ENCODE results near the gene TLR3. TPM values are rescaled to one million over a fixed set of nuclear protein-coding genes. Genes with fewer than 3 reads are reported as not detected.
"Not testable (repeated sequence)": the region's sequence is repeated elsewhere in the genome, so short reads cannot be mapped to it uniquely, and the experiment has no call there.

The TLR3 gene
- 1.4 TPM for polyA plus RNA-seq (ENCODE audit: insufficient read length)

DNA sequence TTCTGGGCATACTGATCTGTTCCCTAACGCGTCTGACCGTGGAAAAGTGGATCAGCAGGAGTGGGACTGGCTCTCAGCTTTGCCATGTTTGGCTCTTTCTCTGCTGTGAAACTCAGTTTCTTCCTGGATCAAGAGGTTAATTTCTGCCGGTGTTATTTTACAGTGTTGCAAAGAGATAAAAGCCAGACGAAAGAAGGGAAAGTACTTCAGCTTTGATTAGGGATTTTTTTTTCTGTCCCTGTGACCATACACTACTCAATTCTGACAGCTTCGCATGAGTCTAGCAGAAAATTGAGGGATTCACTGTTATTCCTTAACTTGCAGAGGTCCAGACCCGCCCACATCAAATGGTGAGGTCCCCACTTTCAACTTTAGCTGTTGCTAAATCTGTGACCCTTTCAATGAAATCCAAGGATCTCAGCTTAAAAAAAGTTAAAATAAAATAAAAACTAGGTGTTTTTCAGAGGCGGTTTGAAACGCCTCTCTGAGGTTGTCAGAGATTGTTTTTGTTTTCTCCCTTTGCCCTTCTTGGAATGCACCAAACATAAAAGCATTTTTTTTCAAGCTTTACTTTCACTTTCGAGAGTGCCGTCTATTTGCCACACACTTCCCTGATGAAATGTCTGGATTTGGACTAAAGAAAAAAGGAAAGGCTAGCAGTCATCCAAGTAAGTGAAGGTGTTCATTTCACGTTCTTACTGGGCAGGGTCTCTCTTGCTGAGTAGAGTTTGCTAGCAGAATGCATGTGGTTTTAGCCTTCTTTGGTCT, at the start of gene TLR3:
TSS of gene TLR3 (plus strand) at position 576 of the 768 bp plus-strand sequence. CDS start 7,464 bp downstream, outside the sequence.
- DNase-seq (ENCODE audit: low read depth) = no peak

DNA sequence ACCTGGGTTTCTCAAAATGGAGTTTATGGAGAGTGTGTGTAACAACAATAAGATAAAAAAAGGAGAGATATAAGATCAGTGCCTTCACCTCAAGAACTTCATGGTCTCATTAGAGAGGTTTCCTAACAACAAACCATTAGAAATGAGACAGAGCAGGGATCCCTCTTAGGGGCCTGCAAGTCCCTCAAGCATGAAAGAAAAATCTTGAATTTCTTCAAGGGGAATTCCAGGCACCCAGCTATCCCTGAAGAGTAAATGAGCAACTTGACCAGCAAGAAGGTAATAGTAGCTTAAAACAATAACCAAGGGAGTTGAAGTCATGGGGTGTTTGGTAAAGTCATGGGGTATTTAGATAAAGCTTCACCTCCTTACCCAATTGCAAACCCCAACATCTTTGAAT, 49.7 kb upstream of the TLR3 start:
- DNase-seq (ENCODE audit: low read depth) = no peak

DNA sequence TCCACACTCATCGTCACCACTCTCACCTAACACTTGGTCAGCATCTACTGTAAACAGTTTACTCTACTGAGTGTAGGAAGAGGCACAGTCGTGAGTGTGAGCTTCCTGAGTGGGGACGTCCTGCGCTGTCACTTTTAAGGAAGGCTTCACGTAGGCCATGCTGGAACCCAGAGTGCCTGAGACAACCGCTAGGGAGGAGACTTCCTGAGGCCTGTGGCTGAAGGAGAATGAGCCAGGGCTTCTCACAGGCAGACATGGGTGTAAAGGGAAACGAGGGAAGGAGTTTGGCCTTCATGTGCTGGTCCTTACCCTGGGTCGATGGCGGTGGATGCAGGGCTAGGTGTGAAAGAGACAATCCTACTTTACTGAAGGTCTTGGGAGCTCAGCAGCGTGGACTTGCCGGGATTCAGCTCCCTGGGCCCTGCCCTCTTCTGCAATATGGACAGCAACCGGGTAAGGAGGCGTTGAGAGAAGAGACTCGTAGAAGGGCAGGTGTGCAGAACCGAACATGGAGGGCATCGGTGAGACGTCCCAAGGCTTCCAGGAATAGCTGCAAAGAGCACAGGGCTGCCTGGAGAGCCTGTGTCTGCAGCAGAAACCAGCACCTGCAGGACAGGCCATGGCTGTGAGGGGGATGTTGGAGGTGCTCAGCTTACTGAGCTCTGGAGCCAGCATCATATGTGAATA, 48.7 kb upstream of the TLR3 start:
- DNase-seq (ENCODE audit: low read depth) = no peak

DNA sequence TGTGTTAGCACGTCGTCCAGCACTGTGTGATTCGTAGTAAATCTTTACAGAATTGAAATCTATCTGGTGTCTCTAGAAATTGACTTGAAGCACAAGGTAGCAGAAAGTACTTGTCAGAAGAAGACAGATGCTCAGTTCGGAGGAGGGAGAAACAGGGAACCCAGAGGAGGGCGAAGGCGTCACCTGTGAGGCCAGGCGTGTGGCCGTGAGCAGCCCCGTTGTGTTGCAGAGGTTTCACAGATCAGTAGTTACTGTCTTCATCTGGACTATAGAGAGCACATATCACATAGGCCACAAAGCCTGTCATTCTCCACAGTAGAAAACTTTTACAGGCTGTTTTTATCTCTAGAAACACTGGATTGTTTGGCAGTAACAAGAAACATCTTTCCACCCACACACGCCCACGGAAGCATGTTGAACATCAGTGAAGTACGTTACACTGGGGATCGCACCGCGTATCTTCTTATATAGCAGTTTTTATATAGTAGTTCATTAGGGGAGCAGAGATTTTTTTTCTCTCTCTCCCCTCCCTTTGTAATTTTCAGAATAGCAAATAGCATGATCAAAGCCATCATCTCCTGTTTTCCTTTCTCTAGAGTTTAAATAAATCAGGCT, 48.1 kb upstream of the TLR3 start:
- DNase-seq (ENCODE audit: low read depth) = no peak

DNA sequence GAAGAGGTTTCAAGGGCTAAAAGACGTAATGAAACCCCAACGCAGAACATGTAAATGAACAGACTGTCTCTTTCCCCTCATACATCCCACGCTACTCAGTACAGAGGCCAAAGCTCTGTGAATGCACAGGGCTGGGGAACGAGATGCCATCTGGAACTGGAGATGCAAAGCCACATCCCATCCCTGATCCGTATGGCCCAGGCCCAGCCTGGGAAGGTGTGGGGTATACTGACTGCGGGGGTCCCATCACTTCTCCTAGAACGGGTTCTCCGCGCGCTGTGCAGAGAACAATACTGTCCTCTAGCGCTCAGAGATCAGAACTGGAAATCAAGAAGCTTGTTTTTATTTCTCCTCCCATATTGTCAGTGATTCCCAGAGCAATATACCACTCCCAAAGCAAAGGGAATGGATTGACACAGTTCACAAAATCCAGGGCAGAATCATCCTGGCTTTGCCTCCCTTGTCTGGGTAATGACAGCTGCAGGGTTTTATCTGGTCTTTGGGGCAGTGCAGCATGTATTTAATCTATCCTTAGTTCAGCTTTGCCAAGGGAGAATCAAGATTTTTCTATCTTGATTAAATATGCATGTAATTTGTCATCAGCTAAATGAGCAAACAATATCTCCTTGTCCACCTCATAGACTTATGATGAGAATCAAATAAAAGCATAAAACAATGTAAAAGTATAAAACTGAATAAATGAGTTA, 47.3 kb upstream of the TLR3 start:
- no peak for DNase-seq (ENCODE audit: low read depth)

DNA sequence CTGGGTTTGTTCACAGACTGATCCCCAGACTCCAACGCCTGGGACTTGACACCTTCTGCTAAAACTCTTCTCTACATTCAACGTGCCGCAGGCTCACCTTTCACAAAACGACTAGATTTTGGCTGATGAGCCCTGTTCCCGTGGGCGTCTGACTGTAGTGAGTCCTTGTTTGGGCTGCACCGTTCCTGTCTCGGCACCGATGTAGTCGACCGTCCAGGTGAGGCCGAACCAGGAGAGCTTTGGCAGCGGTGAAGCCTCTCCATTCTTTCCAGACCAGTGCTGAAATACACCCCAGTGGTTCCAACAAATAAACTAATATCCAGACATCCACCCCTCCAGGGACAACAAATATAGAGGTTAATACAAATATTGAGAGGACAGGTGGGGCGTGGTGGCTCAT, 45.0 kb upstream of the TLR3 start:
- no peak for DNase-seq (ENCODE audit: low read depth)

DNA sequence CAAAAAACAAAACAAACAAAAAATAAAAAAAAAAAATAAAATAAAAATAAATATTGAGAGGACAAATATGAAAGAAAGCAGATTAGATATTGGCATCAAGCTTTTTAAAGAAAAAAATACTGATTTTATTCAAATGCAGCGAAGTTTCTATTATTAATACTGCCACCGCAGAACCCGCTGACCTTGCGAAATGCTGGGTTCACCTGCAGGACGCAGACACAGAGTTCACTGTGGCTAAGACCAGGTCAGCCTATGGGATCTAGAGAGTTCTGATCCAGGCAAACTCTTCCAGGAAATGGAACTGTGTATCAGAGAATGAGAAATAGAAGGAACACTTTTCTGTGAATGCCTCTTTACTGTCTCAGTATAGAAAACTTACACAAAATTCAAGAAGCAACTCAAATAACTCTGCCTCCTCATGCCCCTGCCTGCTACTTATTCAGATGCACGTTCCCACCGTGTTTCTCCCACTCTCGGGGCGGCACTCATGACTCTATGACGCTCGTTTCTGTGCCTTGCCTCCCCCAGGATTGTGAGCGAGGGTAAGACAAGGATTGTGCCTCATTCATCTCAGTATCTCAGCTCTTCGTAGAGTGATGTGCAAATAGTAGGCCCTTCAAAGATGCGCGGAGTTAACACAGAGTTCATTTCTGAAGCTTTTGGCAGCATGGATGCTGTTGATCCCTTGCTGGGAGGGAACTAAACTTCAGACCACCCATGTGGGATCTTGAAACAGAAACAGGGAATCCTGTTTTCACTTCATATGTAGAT, 44.1 kb upstream of the TLR3 start:
- no peak for DNase-seq (ENCODE audit: low read depth)

DNA sequence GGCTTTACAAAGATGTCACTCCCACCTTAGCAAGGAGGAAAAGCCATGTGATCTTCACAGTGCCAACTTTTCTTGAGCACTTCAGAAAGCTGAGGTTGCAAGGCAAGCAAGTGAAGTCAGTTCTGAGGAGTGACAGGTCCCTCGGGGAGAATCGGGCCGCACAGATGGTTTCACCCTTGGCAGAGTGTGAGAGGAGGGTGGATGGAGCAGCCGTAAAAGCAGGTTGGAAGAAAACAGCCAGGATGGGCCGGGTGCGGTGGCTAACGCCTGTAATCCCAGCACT, 43.6 kb upstream of the TLR3 start:
- DNase-seq (ENCODE audit: low read depth) = no peak

DNA sequence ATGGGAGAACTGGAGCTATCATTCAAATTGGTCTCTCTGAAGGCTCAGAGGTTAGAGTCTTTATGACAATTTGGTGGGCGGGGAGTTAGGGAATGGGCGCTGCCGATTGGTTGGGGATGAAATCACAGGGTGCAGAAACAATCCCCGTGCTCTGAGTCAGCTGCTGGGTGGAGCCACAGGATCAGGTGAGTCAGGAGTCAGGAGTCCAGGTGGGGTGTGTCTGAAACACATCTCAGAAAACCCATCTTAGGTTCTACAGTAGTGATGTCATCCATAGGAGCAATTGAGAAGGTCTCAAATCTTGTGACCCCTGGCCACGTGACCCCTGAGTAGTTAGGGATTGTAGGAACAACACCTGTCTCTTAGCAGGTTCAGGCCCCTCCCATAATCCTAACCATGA, 41.6 kb upstream of the TLR3 start:
- no peak for DNase-seq (ENCODE audit: low read depth)

DNA sequence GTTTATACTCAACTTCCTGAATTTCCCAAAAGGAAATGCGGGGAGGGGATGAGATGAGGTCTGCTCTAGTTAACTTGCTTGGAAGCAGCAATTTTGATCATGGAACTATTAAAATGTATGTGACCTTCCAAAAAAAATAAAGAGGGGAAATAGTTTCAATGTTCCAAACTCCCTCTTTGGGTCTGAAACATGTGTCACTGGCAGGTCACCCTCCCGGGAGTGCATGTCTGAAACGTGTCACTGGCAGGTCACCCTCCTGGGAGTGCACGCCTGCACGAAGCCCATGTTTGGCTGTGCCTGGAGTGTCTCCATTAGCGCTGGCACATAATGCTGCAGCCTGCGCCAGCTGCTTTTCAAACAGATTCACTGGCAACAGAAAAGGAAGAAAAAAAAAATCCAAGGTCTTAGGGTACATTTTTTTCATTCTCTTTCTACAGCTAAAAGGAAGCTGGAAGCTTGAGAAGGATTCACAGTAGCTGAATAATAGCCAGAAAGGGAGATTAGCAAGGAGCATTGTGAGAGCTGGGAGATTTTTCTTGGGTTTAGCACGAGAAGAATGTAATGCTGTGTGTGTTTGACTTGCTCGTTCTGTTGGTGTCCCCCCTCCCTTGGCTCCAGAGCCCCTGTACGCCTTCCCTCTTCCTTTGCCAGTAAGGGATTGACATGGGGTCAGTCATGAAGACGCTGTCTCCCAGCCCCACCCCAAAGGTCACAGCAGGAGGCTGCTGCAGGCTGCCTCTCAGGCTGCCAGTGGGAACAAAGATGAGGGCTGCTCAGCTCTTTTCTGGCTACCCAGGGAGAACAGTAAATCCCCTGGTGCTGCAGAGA, 39.2 kb upstream of the TLR3 start:
- peak; percentile 24 for DNase-seq (ENCODE audit: low read depth)

DNA sequence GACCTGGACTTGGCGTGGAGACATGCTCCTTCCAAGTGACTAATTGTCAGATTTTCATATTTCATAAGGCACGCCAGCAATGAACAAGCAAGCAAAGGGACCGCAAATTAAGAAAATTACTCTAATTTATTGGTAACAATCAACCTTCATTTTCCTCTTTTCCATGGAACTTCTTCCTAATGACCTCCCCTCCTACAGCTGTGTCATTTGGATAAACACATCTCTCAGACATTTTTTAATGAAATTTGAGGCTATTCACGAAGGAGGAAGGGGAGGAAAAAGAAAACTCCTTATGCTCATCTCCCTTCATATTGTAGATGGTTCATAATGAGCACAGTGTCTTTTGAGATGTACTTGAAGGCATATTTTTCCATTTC, 38.6 kb upstream of the TLR3 start:
- no peak for DNase-seq (ENCODE audit: low read depth)

DNA sequence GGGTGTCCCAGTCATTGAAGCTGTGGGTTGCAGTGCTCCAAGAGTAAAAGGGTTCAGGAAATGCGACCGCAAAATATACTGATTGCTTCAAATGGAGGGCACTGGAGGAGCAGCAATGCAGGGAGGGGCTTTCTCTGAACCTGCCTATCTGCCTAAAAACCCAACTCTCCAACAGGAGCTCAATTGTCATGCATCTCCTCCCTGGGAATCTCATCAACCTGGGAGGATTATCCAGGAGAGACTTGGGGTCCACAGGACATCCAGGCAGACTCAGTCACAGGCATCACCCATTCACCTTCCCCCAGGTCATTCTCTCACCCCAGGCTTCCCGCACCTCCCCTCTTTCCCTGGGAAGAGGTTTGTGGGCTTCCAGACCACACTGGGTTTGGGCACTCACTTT, 38.2 kb upstream of the TLR3 start:
- DNase-seq (ENCODE audit: low read depth) = no peak

DNA sequence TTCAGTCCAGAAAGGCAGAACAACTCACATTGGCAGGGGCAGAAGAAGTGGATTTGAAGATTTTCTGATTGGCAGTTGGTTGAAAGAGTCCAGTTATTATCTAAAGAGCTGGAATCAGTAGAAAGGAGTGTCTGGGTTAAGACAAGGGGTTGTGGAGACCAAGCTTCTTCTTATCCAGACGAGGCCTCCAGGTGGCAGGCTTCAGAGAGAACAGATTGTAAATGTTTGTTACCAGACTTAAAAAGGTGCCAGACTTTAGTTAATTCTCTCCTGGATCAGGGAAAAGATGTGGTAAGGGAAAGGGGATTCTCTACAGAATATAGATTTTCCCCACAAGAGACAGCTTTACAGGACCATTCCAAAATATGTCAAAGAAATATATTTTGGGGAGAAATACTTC, 36.7 kb upstream of the TLR3 start:
- no peak for DNase-seq (ENCODE audit: low read depth)

DNA sequence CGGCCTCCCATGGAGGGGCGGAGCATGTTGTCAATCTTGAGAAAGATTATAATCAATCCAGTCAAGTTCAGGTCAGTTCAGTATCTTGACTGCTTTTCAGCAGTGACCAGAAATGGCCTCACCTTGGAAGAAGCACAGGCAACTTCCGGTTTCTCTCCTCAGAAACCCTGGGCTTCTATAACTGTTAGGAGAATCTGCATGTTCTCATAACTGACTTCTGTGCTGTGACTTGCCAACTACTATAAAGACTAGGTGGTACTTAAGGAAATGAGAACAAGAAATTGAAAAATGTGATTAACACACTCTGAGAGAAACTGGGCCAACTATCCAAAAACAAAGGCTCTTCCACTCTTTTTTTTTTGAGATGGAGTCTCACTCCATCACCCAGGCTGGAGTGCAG, 35.9 kb upstream of the TLR3 start:
- no peak for DNase-seq (ENCODE audit: low read depth)

DNA sequence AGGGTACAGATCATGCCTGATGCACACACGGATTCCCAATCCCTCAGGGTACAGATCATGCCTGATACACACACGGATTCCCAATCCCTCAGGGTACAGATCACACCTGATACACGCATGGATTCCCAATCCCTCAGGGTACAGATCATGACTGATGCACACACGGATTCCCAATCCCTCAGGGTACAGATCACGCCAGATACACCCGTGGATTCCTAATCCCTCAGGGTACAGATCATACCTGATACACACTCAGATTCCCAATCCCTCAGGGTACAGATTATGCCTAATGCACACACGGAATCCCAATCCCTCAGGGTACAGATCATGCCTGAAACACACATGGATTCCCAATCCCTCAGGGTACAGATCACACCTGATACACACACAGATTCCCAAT, 34.3 kb upstream of the TLR3 start:
- not testable (repeated sequence) for DNase-seq (ENCODE audit: low read depth)

DNA sequence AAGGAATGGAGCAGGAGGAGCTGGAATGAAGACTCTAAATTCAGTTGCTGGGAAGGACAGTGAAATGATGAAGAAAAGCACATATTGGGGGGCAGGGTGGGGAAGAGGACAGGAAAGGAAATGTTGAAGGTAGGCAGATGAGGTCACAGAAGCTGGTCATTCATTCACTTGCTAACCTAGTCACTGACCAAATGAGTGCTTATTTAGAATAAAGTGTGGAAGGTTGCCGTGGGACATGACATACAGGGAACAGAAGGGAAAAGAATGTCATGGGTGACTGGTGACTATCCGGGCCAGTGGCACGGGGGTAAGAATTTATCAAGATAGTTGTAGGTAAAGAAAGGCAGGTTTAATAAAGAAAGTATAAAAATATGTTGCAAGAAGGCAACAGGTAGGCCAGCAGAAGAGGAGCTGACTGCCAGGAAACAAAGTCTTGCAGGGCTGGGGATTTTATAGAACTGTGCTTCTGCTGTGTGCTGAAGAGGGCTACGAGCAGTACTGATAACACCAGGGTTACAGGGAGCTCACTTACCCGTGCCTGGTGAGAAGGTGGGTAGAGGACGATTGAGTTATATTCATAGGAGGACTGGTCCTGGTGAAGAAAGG, 31.9 kb upstream of the TLR3 start:
- no peak for DNase-seq (ENCODE audit: low read depth)

DNA sequence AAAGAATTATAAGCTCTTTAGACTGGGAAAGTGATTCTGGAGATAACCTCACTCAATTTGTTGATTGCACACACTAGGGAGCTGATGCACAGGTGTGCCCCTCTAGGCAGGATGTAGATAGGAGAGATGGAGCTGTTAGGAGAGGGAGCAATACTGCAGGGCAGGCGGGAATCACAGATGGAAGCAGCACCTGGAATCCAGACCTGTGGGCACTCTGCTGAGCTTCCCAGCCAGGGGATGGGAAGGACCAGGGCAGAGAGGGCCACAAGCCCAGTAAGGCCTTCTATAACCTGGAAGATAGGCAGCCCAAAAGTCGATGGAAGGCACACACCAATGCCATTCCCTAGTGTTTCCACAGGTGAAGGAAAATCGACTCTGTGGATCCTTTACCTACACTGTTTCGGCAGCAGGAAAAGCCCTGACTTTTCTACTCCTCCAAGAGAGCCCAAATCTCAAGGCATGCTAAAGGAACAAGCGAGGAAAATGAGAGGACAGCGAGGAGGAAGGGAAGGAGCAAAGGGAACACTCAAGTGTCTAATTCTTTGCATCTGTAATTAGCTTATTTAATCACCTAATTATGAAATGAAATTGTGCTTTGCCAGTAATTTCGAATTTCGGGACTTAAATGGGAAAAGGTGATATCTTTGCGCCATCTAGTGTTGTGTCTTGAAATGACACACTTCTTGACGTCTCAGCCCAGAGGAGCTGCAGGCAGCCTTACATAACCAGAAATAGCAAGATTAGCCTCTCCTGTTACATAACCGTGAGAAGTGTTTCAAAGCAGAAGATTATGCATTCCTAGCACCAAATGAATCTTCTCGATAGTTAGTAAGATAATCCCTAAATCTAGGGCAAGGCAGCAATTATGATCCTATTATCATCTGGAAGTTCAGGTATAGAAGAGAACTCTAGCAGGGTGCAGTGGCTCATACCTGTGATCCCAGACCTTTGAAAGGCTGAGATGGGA, 31.0 kb upstream of the TLR3 start:
- peak; percentile 60 for DNase-seq (ENCODE audit: low read depth)

DNA sequence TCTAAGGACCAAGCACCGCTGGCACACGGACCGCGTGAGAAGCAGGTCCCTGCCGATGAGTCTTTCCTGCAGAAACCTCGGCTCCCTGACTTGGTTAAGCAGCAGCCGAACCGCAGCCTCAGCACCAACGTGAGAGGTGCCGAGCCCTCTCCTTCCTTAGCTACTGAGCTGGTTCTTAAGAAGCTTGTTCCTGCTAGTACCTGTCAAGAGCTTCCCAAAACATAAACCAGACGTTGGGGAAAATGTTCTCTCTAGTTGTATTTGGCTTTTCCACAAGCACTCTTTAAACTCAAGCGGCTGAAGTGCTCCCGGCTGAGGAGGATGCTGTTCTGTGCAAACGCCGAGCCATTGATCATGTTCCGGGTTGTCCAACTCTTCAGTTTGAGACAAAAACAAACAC, 29.3 kb upstream of the TLR3 start:
- no peak for DNase-seq (ENCODE audit: low read depth)

DNA sequence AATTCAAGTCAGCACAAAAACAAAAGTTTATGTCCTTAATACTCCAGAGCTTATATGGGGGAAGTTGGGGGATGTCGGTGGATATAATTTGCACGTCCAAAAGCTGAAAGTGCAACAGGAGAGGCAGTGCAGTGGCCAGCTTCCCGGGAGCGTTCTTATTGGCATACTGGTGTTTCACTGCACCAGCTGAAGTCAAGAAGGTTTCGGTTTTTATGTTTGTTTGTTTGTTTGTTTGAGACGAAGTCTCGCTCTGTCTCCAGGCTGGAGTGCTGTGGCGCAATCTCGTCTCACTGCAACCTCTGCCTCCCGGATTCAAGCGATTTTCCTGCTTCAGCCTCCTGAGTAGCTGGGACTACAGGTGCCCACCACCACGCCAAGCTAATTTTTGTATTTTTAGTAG, 28.6 kb upstream of the TLR3 start:
- no peak for DNase-seq (ENCODE audit: low read depth)

Measured in forelimb muscle (tissue), 1 donor.